Measurements from ENCODE around the gene RANBP9. TPM values are rescaled to one million over a fixed set of nuclear protein-coding genes. Genes with fewer than 3 reads are reported as not detected.

The RANBP9 gene
- total RNA-seq, 2 donors from 2014 or later, result 43.7 to 45.4 TPM

DNA sequence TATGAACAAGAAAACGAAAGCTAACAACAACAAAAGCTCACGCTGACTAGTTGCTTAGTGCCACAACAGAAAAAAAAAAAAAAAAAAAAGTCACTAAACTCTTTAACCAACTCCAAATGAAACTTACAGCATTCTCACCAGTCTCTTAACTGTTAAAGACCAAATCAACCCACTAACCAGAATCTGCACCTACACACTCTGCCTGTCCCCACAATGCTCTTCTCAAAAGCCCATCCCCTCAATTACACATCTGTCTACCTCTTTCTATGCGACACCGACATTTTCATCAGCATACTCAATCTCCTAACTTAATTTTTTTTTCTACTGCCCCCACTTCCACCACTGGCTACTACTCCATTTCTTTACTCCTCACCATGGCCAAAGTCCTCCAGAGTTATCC lies 62.2 kb downstream of the RANBP9 start:
- no peak overlapping the region for H3K4me3 Mint-ChIP-seq
- no peak overlapping the region for H3K27ac Mint-ChIP-seq
- H3K27me3 Mint-ChIP-seq (ENCODE audit: insufficient read depth), result no peaks in the 10 kb centered on the region
- Histone ChIP-seq H3K27me3 (ENCODE audit: control insufficient read depth, insufficient read depth, low read length, poor library complexity, severe bottlenecking) (no peaks in the 10 kb centered on the region), H3K27ac (ENCODE audit: low read depth, low read length) (no peak overlapping the region), H3K4me1 (ENCODE audit: control insufficient read depth, insufficient read depth, low read length) (no peaks in the 10 kb centered on the region), H3K9ac (ENCODE audit: extremely low read depth, low read length, poor library complexity, severe bottlenecking) (no peak overlapping the region), H3K36me3 (ENCODE audit: control insufficient read depth, insufficient read depth, low read length) (peaks cover 64% of the 10 kb centered on the region), H3K9me3 (ENCODE audit: control insufficient read depth, low read length) (no peaks in the 10 kb centered on the region), H3K4me3 (ENCODE audit: low read length) (no peak overlapping the region)
- H3K4me1 Mint-ChIP-seq, result no peaks in the 10 kb centered on the region
- DNase-seq, result no peak
- whole genome bisulfite sequencing, 2 experiments (ENCODE audit: insufficient coverage in 1 of 2, insufficient read length in 1 of 2), result 87 to 96% methylated on average over 2 to 4 of the region's 4 CpGs
- TF ChIP-seq, protein P1, sequence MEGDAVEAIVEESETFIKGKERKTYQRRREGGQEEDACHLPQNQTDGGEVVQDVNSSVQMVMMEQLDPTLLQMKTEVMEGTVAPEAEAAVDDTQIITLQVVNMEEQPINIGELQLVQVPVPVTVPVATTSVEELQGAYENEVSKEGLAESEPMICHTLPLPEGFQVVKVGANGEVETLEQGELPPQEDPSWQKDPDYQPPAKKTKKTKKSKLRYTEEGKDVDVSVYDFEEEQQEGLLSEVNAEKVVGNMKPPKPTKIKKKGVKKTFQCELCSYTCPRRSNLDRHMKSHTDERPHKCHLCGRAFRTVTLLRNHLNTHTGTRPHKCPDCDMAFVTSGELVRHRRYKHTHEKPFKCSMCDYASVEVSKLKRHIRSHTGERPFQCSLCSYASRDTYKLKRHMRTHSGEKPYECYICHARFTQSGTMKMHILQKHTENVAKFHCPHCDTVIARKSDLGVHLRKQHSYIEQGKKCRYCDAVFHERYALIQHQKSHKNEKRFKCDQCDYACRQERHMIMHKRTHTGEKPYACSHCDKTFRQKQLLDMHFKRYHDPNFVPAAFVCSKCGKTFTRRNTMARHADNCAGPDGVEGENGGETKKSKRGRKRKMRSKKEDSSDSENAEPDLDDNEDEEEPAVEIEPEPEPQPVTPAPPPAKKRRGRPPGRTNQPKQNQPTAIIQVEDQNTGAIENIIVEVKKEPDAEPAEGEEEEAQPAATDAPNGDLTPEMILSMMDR (conservative IDR thresholded peaks at IDR 0.05), result no peak
- peaks cover 30% of the 10 kb centered on the region for H3K36me3 Mint-ChIP-seq (ENCODE audit: low read depth)
- no peaks in the 10 kb centered on the region for H3K9me3 Mint-ChIP-seq

DNA sequence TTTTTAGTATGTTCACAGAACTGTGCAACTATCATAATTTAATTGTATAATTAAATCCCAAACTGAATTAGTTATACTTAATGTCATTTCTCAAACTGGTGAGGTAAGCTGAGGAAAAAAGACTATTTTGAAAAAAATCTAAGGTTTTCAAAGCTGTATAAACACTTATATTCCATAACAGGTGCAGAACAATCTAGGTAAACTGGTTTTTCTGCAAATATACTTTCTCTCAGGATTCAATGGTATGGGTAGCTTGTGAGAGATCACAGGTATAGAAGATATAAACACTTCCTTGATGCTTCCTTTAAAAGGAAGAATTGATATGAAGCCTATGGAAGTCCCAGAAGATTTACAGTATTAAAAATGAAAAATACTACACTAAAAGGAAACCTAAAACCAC lies 62.8 kb downstream of the RANBP9 start:
- Histone ChIP-seq H3K27me3 (ENCODE audit: control insufficient read depth, insufficient read depth, low read length, poor library complexity, severe bottlenecking) (no peaks in the 10 kb centered on the region), H3K4me3 (ENCODE audit: low read length) (no peak overlapping the region), H3K9ac (ENCODE audit: extremely low read depth, low read length, poor library complexity, severe bottlenecking) (no peak overlapping the region), H3K4me1 (ENCODE audit: control insufficient read depth, insufficient read depth, low read length) (no peaks in the 10 kb centered on the region), H3K27ac (ENCODE audit: low read depth, low read length) (no peak overlapping the region), H3K36me3 (ENCODE audit: control insufficient read depth, insufficient read depth, low read length) (peaks cover 69% of the 10 kb centered on the region), H3K9me3 (ENCODE audit: control insufficient read depth, low read length) (no peaks in the 10 kb centered on the region)
- Mint-ChIP-seq H3K27ac (no peak overlapping the region), H3K9me3 (no peaks in the 10 kb centered on the region), H3K4me1 (no peaks in the 10 kb centered on the region), H3K36me3 (ENCODE audit: low read depth) (peaks cover 30% of the 10 kb centered on the region), H3K27me3 (ENCODE audit: insufficient read depth) (no peaks in the 10 kb centered on the region), H3K4me3 (no peak overlapping the region)
- DNase-seq, result no peak
- TF ChIP-seq, protein P1 (conservative IDR thresholded peaks at IDR 0.05), result no peak

DNA sequence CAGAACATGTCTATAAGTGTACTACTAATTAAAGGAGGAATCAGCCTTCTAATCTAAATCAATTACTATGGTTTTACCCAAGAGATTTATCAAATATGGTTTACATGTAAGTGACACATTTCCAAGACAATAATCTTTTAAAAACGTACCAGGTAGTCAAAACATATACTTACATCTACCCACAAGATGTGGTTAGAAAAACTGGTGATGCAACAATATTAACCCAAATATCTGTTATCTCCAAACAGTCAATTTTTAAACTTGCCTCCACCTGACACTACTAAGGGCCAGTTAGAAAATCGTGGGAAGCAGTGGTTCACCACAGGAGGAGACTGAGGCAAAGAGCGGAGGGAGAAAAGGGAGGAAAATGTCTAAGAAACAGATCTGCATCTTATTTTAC lies 68.5 kb downstream of the RANBP9 start:
- H3K4me1 Mint-ChIP-seq, result no peaks in the 10 kb centered on the region
- Histone ChIP-seq H3K27me3 (ENCODE audit: control insufficient read depth, insufficient read depth, low read length, poor library complexity, severe bottlenecking) (no peaks in the 10 kb centered on the region), H3K9me3 (ENCODE audit: control insufficient read depth, low read length) (no peaks in the 10 kb centered on the region), H3K27ac (ENCODE audit: low read depth, low read length) (no peak overlapping the region), H3K9ac (ENCODE audit: extremely low read depth, low read length, poor library complexity, severe bottlenecking) (no peak overlapping the region), H3K4me1 (ENCODE audit: control insufficient read depth, insufficient read depth, low read length) (no peaks in the 10 kb centered on the region), H3K36me3 (ENCODE audit: control insufficient read depth, insufficient read depth, low read length) (peaks cover 68% of the 10 kb centered on the region), H3K4me3 (ENCODE audit: low read length) (no peak overlapping the region)
- no peaks in the 10 kb centered on the region for H3K9me3 Mint-ChIP-seq
- no peak overlapping the region for H3K27ac Mint-ChIP-seq
- H3K4me3 Mint-ChIP-seq, result no peak overlapping the region
- no peaks in the 10 kb centered on the region for H3K27me3 Mint-ChIP-seq (ENCODE audit: insufficient read depth)
- TF ChIP-seq, protein P1 (conservative IDR thresholded peaks at IDR 0.05), result no peak
- WGBS, 2 experiments (ENCODE audit: insufficient coverage in 1 of 2, insufficient read length in 1 of 2), result 98% methylated on average over 3 of the region's 3 CpGs; no CpG with 5 or more reads in 1 of the 2 experiments
- H3K36me3 Mint-ChIP-seq (ENCODE audit: low read depth), result peaks cover 29% of the 10 kb centered on the region
- no peak for DNase-seq

Measured in endodermal cell (in vitro differentiated cells).